SK-N-SH treated with all-trans-retinoic acid at 6 μM for 48 hours (cell line): ENCODE data around the gene FLRT2.

Experiments
- ATAC-seq: fragments of 200-7000 bp; cut with Tn5 transposase; 3 replicates; pipeline ENCODE4 v1.9.1; 2020; ENCODE audit warnings: mild to moderate bottlenecking, moderate library complexity
- ARNTL ChIP-seq: fragments of 450-650 bp; formaldehyde crosslinking; IDR thresholded peaks from 2 replicates; pipeline ENCODE4 v1.5.0; 2020; ENCODE audit warnings: low read depth, mild to moderate bottlenecking, moderate library complexity, borderline replicate concordance
- BACH2 ChIP-seq: fragments of 250-450 bp; sonication (Bioruptor Pico); IDR thresholded peaks from 2 replicates; pipeline ENCODE4 v1.9.0; 2021; ENCODE audit warnings: mild to moderate bottlenecking, borderline replicate concordance
- CREB5 ChIP-seq: fragments of 250-450 bp; sonication (Bioruptor Pico); IDR thresholded peaks from 2 replicates; pipeline ENCODE4 v1.5.1; 2020; ENCODE audit warnings: low read depth, mild to moderate bottlenecking, moderate library complexity
- CSDC2 ChIP-seq: fragments of 250-450 bp; sonication (Bioruptor Pico); IDR thresholded peaks from 2 replicates; pipeline ENCODE4 v1.5.0; 2020; ENCODE audit warnings: mild to moderate bottlenecking, moderate library complexity
- CSRNP3 ChIP-seq: fragments of 250-450 bp; sonication (Bioruptor Pico); IDR thresholded peaks from 2 replicates; pipeline ENCODE4 v1.5.1; 2021; ENCODE audit warnings: mild to moderate bottlenecking, moderate library complexity
- ESRRG ChIP-seq: fragments of 250-450 bp; sonication (Bioruptor Pico); IDR thresholded peaks from 2 replicates; pipeline ENCODE4 v1.6.1; 2021; ENCODE audit warnings: mild to moderate bottlenecking
- GLIS3 ChIP-seq: fragments of 250-450 bp; sonication (Bioruptor Pico); IDR thresholded peaks from 2 replicates; pipeline ENCODE4 v1.5.0; 2020; ENCODE audit warnings: mild to moderate bottlenecking, moderate library complexity
- ISL1 ChIP-seq: fragments of 250-450 bp; sonication (Bioruptor Pico); IDR thresholded peaks from 2 replicates; pipeline ENCODE4 v2.1.2; 2022; ENCODE audit warnings: mild to moderate bottlenecking, moderate library complexity
- OSR1 ChIP-seq: fragments of 250-450 bp; sonication (Bioruptor Pico); IDR thresholded peaks from 2 replicates; pipeline ENCODE4 v1.8.0; 2022; ENCODE audit warnings: moderate library complexity, mild to moderate bottlenecking, inconsistent platforms
- PATZ1 ChIP-seq: fragments of 250-450 bp; sonication (Bioruptor Pico); IDR thresholded peaks from 2 replicates; pipeline ENCODE4 v1.8.0; 2020; ENCODE audit warnings: mild to moderate bottlenecking, moderate library complexity, borderline replicate concordance
- POU6F1 ChIP-seq: fragments of 250-450 bp; sonication (Bioruptor Pico); IDR thresholded peaks from 2 replicates; pipeline ENCODE4 v1.8.0; 2021; ENCODE audit warnings: low read depth, mild to moderate bottlenecking, moderate library complexity, borderline replicate concordance
- PPARA ChIP-seq: fragments of 250-450 bp; sonication (Bioruptor Pico); IDR thresholded peaks from 2 replicates; pipeline ENCODE4 v1.5.0; 2020; ENCODE audit warnings: mild to moderate bottlenecking, borderline replicate concordance
- RARB ChIP-seq: fragments of 250-450 bp; sonication (Bioruptor Pico); IDR thresholded peaks from 2 replicates; pipeline ENCODE4 v1.8.0; 2021; ENCODE audit warnings: mild to moderate bottlenecking, moderate library complexity
- SNAI2 ChIP-seq: fragments of 250-450 bp; sonication (Bioruptor Pico); IDR thresholded peaks from 2 replicates; pipeline ENCODE4 v1.5.0; 2020; ENCODE audit warnings: mild to moderate bottlenecking, moderate library complexity
- TCF4 ChIP-seq: fragments of 250-450 bp; sonication (Bioruptor Pico); IDR thresholded peaks from 2 replicates; pipeline ENCODE4 v1.8.0; 2021; ENCODE audit warnings: mild to moderate bottlenecking, moderate library complexity, borderline replicate concordance
- TOX ChIP-seq: fragments of 250-450 bp; sonication (Bioruptor Pico); IDR thresholded peaks from 2 replicates; pipeline ENCODE4 v1.8.0; 2021; ENCODE audit warnings: mild to moderate bottlenecking, moderate library complexity, borderline replicate concordance
- ZC3H10 ChIP-seq: fragments of 250-450 bp; sonication (Bioruptor Pico); IDR thresholded peaks from 2 replicates; pipeline ENCODE4 v1.5.1; 2021; ENCODE audit warnings: mild to moderate bottlenecking, moderate library complexity
- ZFP3 ChIP-seq: fragments of 250-450 bp; sonication (Bioruptor Pico); IDR thresholded peaks from 2 replicates; pipeline ENCODE4 v1.5.0; 2020; ENCODE audit warnings: mild to moderate bottlenecking, moderate library complexity
- ZFP30 ChIP-seq: fragments of 450-650 bp; formaldehyde crosslinking; IDR thresholded peaks from 2 replicates; pipeline ENCODE4 v1.5.0; 2022; ENCODE audit warnings: mild to moderate bottlenecking, moderate library complexity
- ZNF565 ChIP-seq: fragments of 450-650 bp; formaldehyde crosslinking; conservative IDR thresholded peaks from 2 replicates; pipeline ENCODE4 v1.5.0; 2020; ENCODE audit warnings: low read depth, mild to moderate bottlenecking, moderate library complexity
- ZNF70 ChIP-seq: fragments of 450-650 bp; formaldehyde crosslinking; IDR thresholded peaks from 2 replicates; pipeline ENCODE4 v1.5.0; 2020; ENCODE audit warnings: mild to moderate bottlenecking, moderate library complexity
- ZNF8 ChIP-seq: fragments of 450-650 bp; formaldehyde crosslinking; IDR thresholded peaks from 2 replicates; pipeline ENCODE4 v1.5.0; 2020; ENCODE audit warnings: mild to moderate bottlenecking, moderate library complexity

Gene FLRT2

GRCh38 chr14:85619851-85620250 is 89.9 kb downstream of the FLRT2 start:
- ATAC-seq, result no peak
- TF ChIP-seq PATZ1 (CRISPR knock-in tag), result no peak
- no peak for TF ChIP-seq ZC3H10 (CRISPR knock-in tag)
- TF ChIP-seq OSR1, result no peak
- TF ChIP-seq SNAI2 (CRISPR knock-in tag), result no peak
- TF ChIP-seq ARNTL (CRISPR knock-in tag), result no peak
- no peak for TF ChIP-seq ZFP3 (CRISPR knock-in tag)
- no peak for TF ChIP-seq ZFP30 (CRISPR knock-in tag)
- no peak for TF ChIP-seq CSDC2 (CRISPR knock-in tag)
- no peak for TF ChIP-seq CSRNP3 (CRISPR knock-in tag)
- no peak for TF ChIP-seq ESRRG (CRISPR knock-in tag)
- no peak for TF ChIP-seq ZNF70 (CRISPR knock-in tag)
- TF ChIP-seq ISL1, result no peak
- no peak for TF ChIP-seq ZNF8
- no peak for TF ChIP-seq BACH2
- TF ChIP-seq ZNF565, result no peak
- TF ChIP-seq PPARA (CRISPR knock-in tag), result no peak
- no peak for TF ChIP-seq POU6F1 (CRISPR knock-in tag)
- no peak for TF ChIP-seq CREB5 (CRISPR knock-in tag)
- no peak for TF ChIP-seq RARB (CRISPR knock-in tag)

- ATAC-seq, result no peak
- TF ChIP-seq BACH2 (no peak), ESRRG (CRISPR knock-in tag) (no peak), ZNF8 (no peak), PPARA (CRISPR knock-in tag) (no peak), TOX (CRISPR knock-in tag) (no peak), ARNTL (CRISPR knock-in tag) (no peak), CSRNP3 (CRISPR knock-in tag) (no peak), PATZ1 (CRISPR knock-in tag) (no peak), TCF4 (CRISPR knock-in tag) (no peak), SNAI2 (CRISPR knock-in tag) (no peak), ZFP30 (CRISPR knock-in tag) (no peak), ISL1 (no peak), POU6F1 (CRISPR knock-in tag) (no peak), RARB (CRISPR knock-in tag) (no peak), GLIS3 (no peak), OSR1 (no peak), ZNF565 (no peak)
Measured at GRCh38 chr14:85620947-85621346, 91.0 kb downstream of the FLRT2 start.
